Spleen (tissue), 10 donors: ENCODE measurements around the gene GLRA3. TPM values are rescaled to one million over a fixed set of nuclear protein-coding genes. Genes with fewer than 3 reads are reported as not detected.

Experiments
- polyA plus RNA-seq, 3 donors: library from polyadenylated mRNA; stranded (reverse); fragments of 200-250 nt; gene quantifications; one replicate each; pipeline ENCODE4 v1.2.1, GENCODE V29; 2013
- total RNA-seq, 7 donors: library from RNA; depleted of rRNA in 3 of 7; stranded (reverse); fragments of >200 nt in 3 of 7; fragmentation: NEBNext Ultra II Directional in 4 of 7; extraction: Animal tissue kit (Norgen Biotek cat#: 25700) in 4 of 7; gene quantifications; one replicate each; pipeline versions ENCODE4 v1.1.0 to v1.2.1, GENCODE V29; 2016 to 2021
- donor health status: healthy with polysubstance abuse.
- donor health status: DM: no; HTN: no; CAD: no; lungs with moderate emphysema.
- donor health status: DM: no; HTN: no; CAD: no.
- donor health status: Bipolar disorder and iron deficiency.
- donor health status: healthy.
- donor health status: DM: no; HTN: no; CAD: no.
- donor health status: DM: yes; HTN: yes; CAD: no.

The GLRA3 gene
- total and polyA plus RNA-seq, 10 donors, result 0.02 to 0.20 (median 0.06) TPM; not detected in 2

Other genes starting within 250 kb of the GLRA3 start
- gene ADAM29, start 89.1 kb upstream of the GLRA3 start, total RNA-seq, result not detected
- under 1 TPM in 1 of 3 donors, not detected in 2; 0.02 TPM for gene ADAM29, start 89.1 kb upstream of the GLRA3 start, polyA plus RNA-seq